Limb (tissue), 2 donors: ENCODE data around the gene GATA2.

Source experiments
- DNase-seq, 2 donors: peaks; one replicate each; pipeline ENCODE4 v3.0.0-alpha.2; 2016; ENCODE audit errors: extremely low spot score in 2 of 2

Gene GATA2

DNA sequence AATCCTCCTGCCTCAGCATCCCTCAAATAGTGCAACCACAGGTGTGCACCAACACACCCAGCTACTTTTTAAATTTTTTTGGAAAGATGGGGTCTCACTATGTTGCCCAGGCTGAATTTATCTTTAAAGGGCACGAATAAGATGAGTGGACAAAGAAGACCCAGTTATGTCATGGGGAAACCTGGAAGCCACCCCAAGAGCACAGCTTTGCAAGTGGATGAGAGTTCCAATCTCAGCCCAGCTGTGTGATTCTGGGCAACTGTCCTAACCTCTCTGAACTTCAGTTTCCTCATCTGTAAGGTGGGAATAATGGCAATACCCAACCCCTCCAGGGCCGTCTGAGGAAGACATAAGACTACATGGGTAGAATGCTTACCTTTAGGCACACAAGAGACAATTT lies 58.5 kb downstream of the GATA2 start:
- no peak for DNase-seq

DNA sequence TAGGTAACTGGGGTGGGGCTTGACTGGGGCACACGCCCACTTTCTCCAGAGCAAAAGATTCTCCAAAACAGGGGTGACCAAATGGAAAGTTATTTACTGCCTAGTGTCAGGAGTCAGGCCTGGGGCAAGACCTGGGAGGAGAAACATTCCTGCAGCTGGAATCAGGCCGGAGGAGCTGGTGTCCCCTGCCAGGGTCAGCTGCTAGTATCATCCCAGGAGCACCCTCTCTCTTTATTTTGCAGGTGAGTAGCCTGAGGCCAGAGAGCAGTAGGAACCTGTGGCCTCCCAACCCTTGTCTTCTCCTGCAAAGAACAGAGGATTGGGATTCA lies 59.2 kb downstream of the GATA2 start:
- no peak for DNase-seq

DNA sequence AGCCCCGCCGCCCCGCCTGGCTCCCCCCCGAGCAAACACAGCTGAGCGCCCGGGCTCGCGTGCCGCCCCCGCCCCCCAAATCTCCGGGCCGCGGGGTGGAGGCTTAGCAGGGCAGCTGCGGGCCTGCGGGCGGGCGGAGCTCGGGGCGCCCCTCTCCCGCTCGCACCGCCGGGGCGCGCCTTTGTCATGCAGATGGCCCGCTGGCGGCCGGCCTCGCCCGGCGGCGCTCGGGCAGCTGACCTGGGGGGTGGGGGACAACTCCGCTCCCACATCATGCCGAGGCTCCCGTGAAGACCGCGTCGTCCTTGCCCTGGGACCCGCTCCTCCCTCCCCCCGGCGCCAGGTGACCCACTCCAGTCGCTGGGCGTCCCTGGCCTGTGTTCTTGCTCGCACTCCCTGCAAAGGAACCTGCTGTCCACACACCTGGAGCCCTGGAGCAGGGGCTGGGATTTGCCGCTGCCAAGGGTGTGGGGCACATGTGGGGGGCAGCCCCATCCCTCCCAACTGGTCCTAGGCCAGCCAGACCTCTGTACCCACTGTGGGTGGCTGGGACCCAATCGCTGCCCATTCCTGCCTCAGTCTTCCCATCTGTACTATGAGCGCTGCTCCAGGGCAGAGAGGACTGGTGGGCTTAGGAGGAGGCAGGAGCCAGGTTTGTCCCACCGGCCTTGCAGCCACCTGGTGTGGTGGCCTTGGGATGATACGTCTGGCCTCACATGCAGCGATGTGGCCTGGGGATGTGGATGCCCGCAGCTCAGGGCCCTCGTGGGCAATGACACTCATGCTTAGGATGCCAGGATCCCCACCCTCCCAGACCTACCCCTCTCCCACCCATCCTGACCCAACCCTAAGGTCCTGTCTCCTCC lies 59.8 kb downstream of the GATA2 start:
- peak in 1 of 2 donors; percentile 63 for DNase-seq

DNA sequence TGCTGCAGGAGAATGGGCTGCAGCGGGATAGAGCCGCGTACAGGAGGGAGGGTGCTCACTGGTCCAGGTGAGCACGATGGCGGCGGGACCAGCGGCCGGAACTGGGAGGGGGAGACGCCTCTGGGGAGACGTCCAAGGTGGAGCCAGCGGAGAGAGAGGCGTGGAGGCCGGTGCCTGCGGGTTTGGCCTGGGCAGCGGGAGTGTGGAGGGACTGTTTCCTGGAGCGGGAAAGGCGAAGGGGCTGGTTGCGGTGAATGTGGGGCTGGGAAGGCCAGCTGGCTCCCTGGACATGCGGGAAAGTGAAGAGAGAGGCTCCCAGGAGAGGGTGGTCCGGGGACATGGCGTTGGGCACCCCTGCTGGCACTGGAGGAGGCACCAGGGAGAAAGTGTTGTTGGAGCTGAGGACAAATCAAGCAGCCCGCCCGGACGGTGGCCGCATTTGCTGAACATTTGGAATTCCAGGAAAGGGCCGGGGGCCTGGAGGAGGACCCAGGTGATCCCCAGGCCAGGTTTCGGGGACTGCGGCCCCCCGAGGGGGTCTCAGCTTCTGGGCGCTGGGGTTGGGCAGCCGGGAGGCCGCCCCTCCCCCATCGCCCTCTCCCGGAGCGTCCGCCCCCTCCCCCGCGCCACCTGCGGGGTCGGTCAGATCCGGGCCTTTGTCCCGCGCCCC lies 60.6 kb downstream of the GATA2 start:
- DNase-seq: peak in 1 of 2 donors; percentile 45

DNA sequence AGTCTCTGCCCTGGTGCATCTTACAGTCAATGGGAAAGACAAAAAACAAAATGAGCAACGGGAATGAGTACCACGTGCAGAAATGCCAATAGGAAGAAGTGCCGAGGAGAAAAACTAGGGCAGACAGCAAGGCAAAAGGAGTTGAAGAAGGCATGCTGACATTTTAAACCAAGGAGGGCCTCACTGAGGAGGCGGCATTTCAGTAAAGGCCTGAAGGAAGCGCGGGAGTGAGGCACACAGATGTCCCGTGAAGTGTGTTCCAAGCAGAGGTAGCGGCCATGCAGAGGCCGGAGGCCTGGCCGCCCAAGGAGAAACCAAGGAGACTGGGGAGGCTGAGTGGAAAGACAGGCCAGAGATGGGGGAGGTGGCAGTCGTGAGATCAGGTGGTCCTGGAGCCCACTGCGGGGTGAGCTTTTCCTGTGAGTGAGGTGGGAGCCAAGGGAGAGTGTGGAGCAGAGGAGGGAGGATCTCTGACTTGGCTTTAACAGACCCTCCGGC lies 61.1 kb downstream of the GATA2 start:
- no peak for DNase-seq

DNA sequence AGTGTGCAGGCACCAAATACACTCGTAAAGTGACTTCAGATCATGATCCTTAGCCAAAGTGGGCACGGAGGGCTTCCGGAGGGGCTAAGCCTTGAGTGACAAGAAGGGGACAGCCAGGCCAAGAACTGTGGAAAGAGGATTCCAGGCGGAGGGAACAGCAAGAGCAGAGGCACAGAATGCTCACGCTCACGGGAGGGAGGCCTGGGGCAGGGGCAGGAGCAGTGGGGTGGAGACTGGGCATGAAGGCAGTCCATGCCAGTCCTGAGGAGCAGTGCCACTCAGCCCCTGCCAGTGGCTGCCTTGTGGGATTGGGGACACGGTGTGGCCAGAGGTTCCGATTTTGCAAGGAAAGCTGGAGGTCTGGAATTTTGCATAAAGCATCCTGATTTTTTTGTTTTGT lies 62.3 kb downstream of the GATA2 start:
- no peak for DNase-seq

DNA sequence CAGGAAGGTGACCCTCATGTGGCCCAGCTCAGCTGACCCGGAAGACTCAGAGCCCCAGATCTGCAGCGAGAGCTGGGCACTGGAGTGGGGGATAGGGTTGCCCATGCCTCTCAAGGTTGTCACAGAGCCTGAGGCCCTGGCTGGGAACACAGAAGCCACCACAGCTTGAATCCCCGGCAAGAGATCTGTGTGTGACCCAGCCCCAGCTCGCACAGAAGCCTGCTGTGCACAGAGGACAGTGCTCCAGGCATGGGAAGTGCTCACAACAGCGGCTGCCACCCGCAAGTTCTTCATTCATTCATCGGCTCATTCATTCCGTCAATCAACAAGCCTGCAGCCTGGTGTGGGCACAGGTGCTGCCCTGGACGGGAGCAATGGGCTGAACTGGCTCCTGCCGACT lies 62.7 kb downstream of the GATA2 start:
- DNase-seq: no peak

DNA sequence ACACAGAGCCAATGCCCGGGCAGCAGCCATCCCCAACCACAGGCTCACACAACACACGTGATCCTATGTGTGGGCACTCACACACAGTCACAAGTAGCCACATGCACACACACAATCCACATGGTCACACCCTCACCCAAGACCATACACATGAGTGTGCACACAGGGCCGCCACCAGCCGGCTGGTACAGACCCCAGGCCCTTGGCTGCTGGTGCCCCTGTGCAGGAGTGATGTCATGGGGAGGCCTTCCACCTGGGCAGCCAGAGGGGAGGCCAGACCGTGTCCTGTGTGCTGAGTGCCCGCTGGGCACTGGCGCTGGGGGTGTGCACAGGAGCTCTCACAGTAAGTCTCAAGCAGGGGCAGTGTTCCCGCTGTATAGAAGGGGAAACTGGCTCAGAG lies 63.2 kb downstream of the GATA2 start:
- no peak for DNase-seq
